MM.1S (cell line): ENCODE results near the gene JUN.

Experiments
- DNase-seq: peaks from one replicate; pipeline ENCODE4 v3.0.0-alpha.2; 2015
- H2AFZ ChIP-seq: fragments of 300-600 bp; sonication (generic); 2 replicates; pipeline ENCODE4 v1.6.0; 2016; ENCODE audit warnings: antibody characterized with exemption, low read length
- H3F3A ChIP-seq: fragments of 300-600 bp; sonication (generic); 2 replicates; pipeline ENCODE4 v1.6.1; 2016; ENCODE audit warnings: mild to moderate bottlenecking, antibody characterized with exemption, low read length, moderate library complexity, mixed read lengths; ENCODE audit not compliant: insufficient read depth
- H3K27ac ChIP-seq: fragments of 300-600 bp; sonication (generic); 2 replicates; pipeline ENCODE4 v1.5.1; 2016; ENCODE audit warnings: mild to moderate bottlenecking, low read length
- H3K27me3 ChIP-seq: fragments of 300-600 bp; sonication (generic); replicated peaks from 2 replicates; pipeline ENCODE4 v1.6.0; 2016; ENCODE audit warnings: low read length; ENCODE audit not compliant: insufficient read depth
- H3K36me3 ChIP-seq: fragments of 300-600 bp; sonication (generic); replicated peaks from 2 replicates; pipeline ENCODE4 v1.6.1; 2016; ENCODE audit warnings: mild to moderate bottlenecking, low read length, mixed read lengths; ENCODE audit not compliant: insufficient read depth
- H3K4me1 ChIP-seq: fragments of 300-600 bp; sonication (generic); 2 replicates; pipeline ENCODE4 v1.6.1; 2016; ENCODE audit warnings: low read length, mixed read lengths
- H3K4me2 ChIP-seq: fragments of 300-600 bp; sonication (generic); 2 replicates; pipeline ENCODE4 v1.6.0; 2016; ENCODE audit warnings: low read depth, low read length
- H3K4me3 ChIP-seq: fragments of 300-600 bp; sonication (generic); 2 replicates; pipeline ENCODE4 v1.5.1; 2016; ENCODE audit warnings: low read length, mixed read lengths
- H3K79me2 ChIP-seq: fragments of 300-600 bp; sonication (generic); 2 replicates; pipeline ENCODE4 v1.6.1; 2016; ENCODE audit warnings: mixed run types, low read length, mixed read lengths
- H3K9ac ChIP-seq: fragments of 300-600 bp; sonication (generic); 2 replicates; pipeline ENCODE4 v1.6.1; 2016; ENCODE audit warnings: low read length, mixed read lengths
- H3K9me2 ChIP-seq: fragments of 300-600 bp; sonication (generic); replicated peaks from 2 replicates; pipeline ENCODE4 v1.6.1; 2016; ENCODE audit warnings: mild to moderate bottlenecking, low read length, mixed read lengths; ENCODE audit not compliant: insufficient read depth
- H3K9me3 ChIP-seq: fragments of 300-600 bp; sonication (generic); replicated peaks from 2 replicates; pipeline ENCODE4 v1.6.1; 2016; ENCODE audit warnings: mild to moderate bottlenecking, low read length, mixed read lengths; ENCODE audit not compliant: insufficient read depth
- H4K20me1 ChIP-seq: fragments of 300-600 bp; sonication (generic); 2 replicates; pipeline ENCODE4 v1.6.1; 2016; ENCODE audit warnings: mild to moderate bottlenecking, low read length, moderate library complexity, mixed read lengths; ENCODE audit not compliant: insufficient read depth
- CTCF ChIP-seq: fragments of 300-600 bp; sonication (generic); IDR thresholded peaks from 2 replicates; pipeline ENCODE4 v1.5.1; 2016; ENCODE audit warnings: antibody characterized with exemption, low read length, mixed read lengths
- EZH2 ChIP-seq: fragments of 300-600 bp; sonication (generic); optimal IDR thresholded peaks from 2 replicates; pipeline ENCODE3; 2017; ENCODE audit warnings: low read depth, mild to moderate bottlenecking, antibody characterized with exemption, low read length, mixed read lengths
- EZH2phosphoT487 ChIP-seq: fragments of 300-600 bp; sonication (generic); IDR thresholded peaks from 2 replicates; pipeline ENCODE4 v1.6.1; 2018; ENCODE audit warnings: antibody characterized with exemption, low read length

JUN gene

GRCh38 chr1:58741678-58742553, 41.9 kb downstream of the JUN start:
- Histone ChIP-seq H3K9me3 (no peaks in the 10 kb centered on the region), H3K27ac (no peak overlapping the region), H3K27me3 (no peaks in the 10 kb centered on the region), H3K4me3 (no peak overlapping the region), H3K9ac (no peak overlapping the region), H4K20me1 (no peaks in the 10 kb centered on the region), H3K4me2 (no peak overlapping the region), H3K9me2 (no peaks in the 10 kb centered on the region), H3K4me1 (no peaks in the 10 kb centered on the region), H2AFZ (no peak overlapping the region), H3F3A (no peaks in the 10 kb centered on the region), H3K79me2 (no peaks in the 10 kb centered on the region), H3K36me3 (no peaks in the 10 kb centered on the region)
- no peak for DNase-seq
- TF ChIP-seq CTCF (no peak), EZH2phosphoT487 (no peak), EZH2 (no peak)

GRCh38 chr1:58739856-58740466, 43.9 kb downstream of the JUN start:
- no peaks in the 10 kb centered on the region for H3F3A ChIP-seq
- no peaks in the 10 kb centered on the region for H3K9me3 ChIP-seq
- no peaks in the 10 kb centered on the region for H4K20me1 ChIP-seq
- no peak overlapping the region for H3K4me2 ChIP-seq
- peak; percentile 68 for DNase-seq
- H3K27ac ChIP-seq, result no peak overlapping the region
- H3K4me3 ChIP-seq, result no peak overlapping the region
- H3K79me2 ChIP-seq, result no peaks in the 10 kb centered on the region
- H3K36me3 ChIP-seq, result no peaks in the 10 kb centered on the region
- TF ChIP-seq EZH2phosphoT487, result no peak
- peak; percentile 76 for TF ChIP-seq CTCF
- no peaks in the 10 kb centered on the region for H3K9me2 ChIP-seq
- H3K9ac ChIP-seq, result no peak overlapping the region
- no peaks in the 10 kb centered on the region for H3K27me3 ChIP-seq
- H2AFZ ChIP-seq, result no peak overlapping the region
- H3K4me1 ChIP-seq, result no peaks in the 10 kb centered on the region

- no peak for DNase-seq
- Histone ChIP-seq H3K4me3 (no peak overlapping the region), H2AFZ (no peak overlapping the region), H3K36me3 (no peaks in the 10 kb centered on the region), H3K27me3 (no peaks in the 10 kb centered on the region), H3F3A (no peaks in the 10 kb centered on the region), H3K9me2 (no peaks in the 10 kb centered on the region), H3K4me2 (no peak overlapping the region), H4K20me1 (no peaks in the 10 kb centered on the region), H3K9me3 (no peaks in the 10 kb centered on the region), H3K27ac (no peak overlapping the region), H3K4me1 (no peaks in the 10 kb centered on the region), H3K9ac (no peak overlapping the region), H3K79me2 (no peaks in the 10 kb centered on the region)
- TF ChIP-seq EZH2 (no peak), CTCF (no peak), EZH2phosphoT487 (no peak)
Observed at GRCh38 chr1:58738876-58739275, 45.0 kb downstream of the JUN start.
